ENCODE measurements around the gene IL1RAPL2.

Gene IL1RAPL2

GRCh38 chrX:105527759-105528158 lies 961.8 kb downstream of the IL1RAPL2 start:
- TF ChIP-seq CTCF (conservative IDR thresholded peaks at IDR 0.05) = no peak
- no peak overlapping the region for H3K27ac ChIP-seq

GRCh38 chrX:105533951-105534350 lies 968.0 kb downstream of the IL1RAPL2 start:
- H3K27ac ChIP-seq = no peak overlapping the region
- TF ChIP-seq CTCF (conservative IDR thresholded peaks at IDR 0.05) = no peak

GRCh38 chrX:105543283-105543682 lies 977.3 kb downstream of the IL1RAPL2 start:
- TF ChIP-seq CTCF (conservative IDR thresholded peaks at IDR 0.05) = no peak
- no peak overlapping the region for H3K27ac ChIP-seq

- no peak overlapping the region for H3K27ac ChIP-seq
These were observed 984.2 kb downstream of the IL1RAPL2 start for GRCh38 chrX:105550043-105550663.

GRCh38 chrX:105552395-105552794 lies 986.4 kb downstream of the IL1RAPL2 start:
- no peak for TF ChIP-seq CTCF (conservative IDR thresholded peaks at IDR 0.05)
- no peak overlapping the region for H3K27ac ChIP-seq

More at GRCh38 chrX:105550043-105550663, 984.2 kb downstream of the IL1RAPL2 start:
- no peak for TF ChIP-seq CTCF (conservative IDR thresholded peaks at IDR 0.05)

- no peak for TF ChIP-seq CTCF (conservative IDR thresholded peaks at IDR 0.05)
- H3K27ac ChIP-seq = no peak overlapping the region
These were observed 987.1 kb downstream of the IL1RAPL2 start for GRCh38 chrX:105553118-105553517.

- H3K27ac ChIP-seq = no peak overlapping the region
- no peak for TF ChIP-seq CTCF (conservative IDR thresholded peaks at IDR 0.05)
These were observed 998.5 kb downstream of the IL1RAPL2 start for GRCh38 chrX:105564501-105564900.

All from VCaP (cell line).